ENCODE results near the gene PUM2. TPM values are rescaled to one million over a fixed set of nuclear protein-coding genes. Genes with fewer than 3 reads are reported as not detected.
A peak's percentile ranks its signal among the peaks of the same experiment; 100 is the strongest.

The PUM2 gene
- total and polyA plus RNA-seq, 2 of the 13 experiments (the other 11 are each of a cell fraction or from before 2014, with no cell fraction given) = 69.6 to 69.8 TPM

GRCh38 chr2:20207051-20207450 is 143.6 kb downstream of the PUM2 start (continued):
- TF ChIP-seq, protein P1, sequence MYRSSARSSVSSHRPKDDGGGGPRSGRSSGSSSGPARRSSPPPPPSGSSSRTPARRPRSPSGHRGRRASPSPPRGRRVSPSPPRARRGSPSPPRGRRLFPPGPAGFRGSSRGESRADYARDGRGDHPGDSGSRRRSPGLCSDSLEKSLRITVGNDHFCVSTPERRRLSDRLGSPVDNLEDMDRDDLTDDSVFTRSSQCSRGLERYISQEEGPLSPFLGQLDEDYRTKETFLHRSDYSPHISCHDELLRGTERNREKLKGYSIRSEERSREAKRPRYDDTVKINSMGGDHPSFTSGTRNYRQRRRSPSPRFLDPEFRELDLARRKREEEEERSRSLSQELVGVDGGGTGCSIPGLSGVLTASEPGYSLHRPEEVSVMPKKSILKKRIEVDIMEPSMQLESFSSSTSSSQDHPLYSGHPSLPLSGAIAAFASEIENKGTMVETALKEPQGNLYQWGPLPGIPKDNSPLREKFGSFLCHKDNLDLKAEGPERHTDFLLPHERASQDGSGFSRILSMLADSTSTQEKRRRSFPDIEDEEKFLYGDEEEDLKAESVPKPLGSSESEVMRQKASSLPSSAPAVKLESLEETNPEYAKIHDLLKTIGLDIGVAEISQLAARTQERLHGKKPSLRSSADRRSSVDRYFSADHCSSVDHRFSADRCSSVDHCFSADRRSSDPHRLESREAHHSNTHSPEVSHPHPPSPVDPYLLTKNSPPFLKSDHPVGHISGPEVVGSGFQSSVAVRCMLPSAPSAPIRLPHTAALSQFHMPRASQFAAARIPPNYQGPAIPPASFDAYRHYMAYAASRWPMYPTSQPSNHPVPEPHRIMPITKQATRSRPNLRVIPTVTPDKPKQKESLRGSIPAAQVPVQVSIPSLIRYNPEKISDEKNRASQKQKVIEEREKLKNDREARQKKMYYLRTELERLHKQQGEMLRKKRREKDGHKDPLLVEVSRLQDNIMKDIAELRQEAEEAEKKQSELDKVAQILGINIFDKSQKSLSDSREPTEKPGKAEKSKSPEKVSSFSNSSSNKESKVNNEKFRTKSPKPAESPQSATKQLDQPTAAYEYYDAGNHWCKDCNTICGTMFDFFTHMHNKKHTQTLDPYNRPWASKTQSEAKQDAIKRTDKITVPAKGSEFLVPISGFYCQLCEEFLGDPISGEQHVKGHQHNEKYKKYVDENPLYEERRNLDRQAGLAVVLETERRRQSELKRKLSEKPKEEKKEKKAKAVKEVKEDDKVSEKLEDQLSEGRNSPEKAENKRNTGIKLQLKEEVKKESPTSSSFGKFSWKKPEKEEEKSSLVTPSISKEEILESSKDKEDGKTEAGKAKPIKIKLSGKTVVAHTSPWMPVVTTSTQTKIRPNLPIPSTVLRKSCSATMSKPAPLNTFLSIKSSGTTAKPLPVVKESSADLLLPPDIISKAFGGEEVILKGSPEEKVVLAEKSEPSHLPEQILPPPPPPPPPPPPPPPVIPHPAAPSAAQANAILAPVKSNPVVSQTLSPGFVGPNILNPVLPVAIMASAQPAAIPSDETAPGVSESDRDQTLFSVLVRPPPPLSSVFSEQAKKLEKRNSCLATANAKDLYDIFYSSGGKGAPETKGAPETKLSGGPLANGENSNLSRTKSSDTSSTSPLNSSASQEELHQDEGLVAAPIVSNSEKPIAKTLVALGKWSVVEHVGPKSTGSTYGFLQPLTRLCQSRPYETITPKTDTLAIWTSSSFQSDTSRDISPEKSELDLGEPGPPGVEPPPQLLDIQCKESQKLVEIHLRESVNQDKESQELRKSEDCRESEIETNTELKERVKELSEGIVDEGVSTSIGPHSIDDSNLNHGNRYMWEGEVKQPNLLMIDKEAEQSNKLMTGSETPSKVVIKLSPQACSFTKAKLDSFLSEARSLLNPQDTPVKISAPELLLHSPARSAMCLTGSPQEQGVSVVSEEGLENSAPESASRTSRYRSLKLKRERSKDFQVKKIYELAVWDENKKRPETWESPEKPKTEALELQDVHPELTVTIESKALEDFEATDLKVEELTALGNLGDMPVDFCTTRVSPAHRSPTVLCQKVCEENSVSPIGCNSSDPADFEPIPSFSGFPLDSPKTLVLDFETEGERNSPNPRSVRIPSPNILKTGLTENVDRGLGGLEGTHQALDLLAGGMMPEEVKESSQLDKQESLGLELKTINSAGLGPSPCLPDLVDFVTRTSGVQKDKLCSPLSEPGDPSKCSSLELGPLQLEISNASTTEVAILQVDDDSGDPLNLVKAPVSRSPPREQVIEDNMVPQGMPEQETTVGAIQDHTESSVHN (CRISPR knock-in tag; IDR thresholded peaks at IDR 0.05) = no peak; the same call in 1 of the 2 replicates
- TF ChIP-seq MYC (CRISPR knock-in tag; IDR thresholded peaks at IDR 0.05; ENCODE audit: borderline replicate concordance) (0 out of 2 replicates have a peak, but pooled peaks have one; percentile 5), SALL1 (CRISPR knock-in tag; IDR thresholded peaks at IDR 0.05) (no peak), DNMT3B (CRISPR knock-in tag; conservative IDR thresholded peaks at IDR 0.05) (no peak), CREB1 (IDR thresholded peaks at IDR 0.05) (no peak), CREB1 (CRISPR knock-in tag; IDR thresholded peaks at IDR 0.05) (no peak), ONECUT2 (CRISPR knock-in tag; IDR thresholded peaks at IDR 0.05) (no peak), WIZ (CRISPR knock-in tag; IDR thresholded peaks at IDR 0.05) (no peak), FOXO1 (CRISPR knock-in tag; IDR thresholded peaks at IDR 0.05) (no peak), CHD4 (IDR thresholded peaks at IDR 0.05; ENCODE audit: borderline replicate concordance, low read length) (no peak), ZNF614 (CRISPR knock-in tag; IDR thresholded peaks at IDR 0.05; ENCODE audit: borderline replicate concordance) (no peak), ZNF24 (IDR thresholded peaks at IDR 0.05) (no peak), KLF6 (CRISPR knock-in tag; IDR thresholded peaks at IDR 0.05) (no peak), SMARCE1 (IDR thresholded peaks at IDR 0.05; ENCODE audit: borderline replicate concordance) (no peak), ZNF792 (CRISPR knock-in tag; IDR thresholded peaks at IDR 0.05) (peak; percentile 100)
- TF ChIP-seq, protein P2, sequence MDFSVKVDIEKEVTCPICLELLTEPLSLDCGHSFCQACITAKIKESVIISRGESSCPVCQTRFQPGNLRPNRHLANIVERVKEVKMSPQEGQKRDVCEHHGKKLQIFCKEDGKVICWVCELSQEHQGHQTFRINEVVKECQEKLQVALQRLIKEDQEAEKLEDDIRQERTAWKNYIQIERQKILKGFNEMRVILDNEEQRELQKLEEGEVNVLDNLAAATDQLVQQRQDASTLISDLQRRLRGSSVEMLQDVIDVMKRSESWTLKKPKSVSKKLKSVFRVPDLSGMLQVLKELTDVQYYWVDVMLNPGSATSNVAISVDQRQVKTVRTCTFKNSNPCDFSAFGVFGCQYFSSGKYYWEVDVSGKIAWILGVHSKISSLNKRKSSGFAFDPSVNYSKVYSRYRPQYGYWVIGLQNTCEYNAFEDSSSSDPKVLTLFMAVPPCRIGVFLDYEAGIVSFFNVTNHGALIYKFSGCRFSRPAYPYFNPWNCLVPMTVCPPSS (IDR thresholded peaks at IDR 0.05) = no peak
- TF ChIP-seq, protein P3, sequence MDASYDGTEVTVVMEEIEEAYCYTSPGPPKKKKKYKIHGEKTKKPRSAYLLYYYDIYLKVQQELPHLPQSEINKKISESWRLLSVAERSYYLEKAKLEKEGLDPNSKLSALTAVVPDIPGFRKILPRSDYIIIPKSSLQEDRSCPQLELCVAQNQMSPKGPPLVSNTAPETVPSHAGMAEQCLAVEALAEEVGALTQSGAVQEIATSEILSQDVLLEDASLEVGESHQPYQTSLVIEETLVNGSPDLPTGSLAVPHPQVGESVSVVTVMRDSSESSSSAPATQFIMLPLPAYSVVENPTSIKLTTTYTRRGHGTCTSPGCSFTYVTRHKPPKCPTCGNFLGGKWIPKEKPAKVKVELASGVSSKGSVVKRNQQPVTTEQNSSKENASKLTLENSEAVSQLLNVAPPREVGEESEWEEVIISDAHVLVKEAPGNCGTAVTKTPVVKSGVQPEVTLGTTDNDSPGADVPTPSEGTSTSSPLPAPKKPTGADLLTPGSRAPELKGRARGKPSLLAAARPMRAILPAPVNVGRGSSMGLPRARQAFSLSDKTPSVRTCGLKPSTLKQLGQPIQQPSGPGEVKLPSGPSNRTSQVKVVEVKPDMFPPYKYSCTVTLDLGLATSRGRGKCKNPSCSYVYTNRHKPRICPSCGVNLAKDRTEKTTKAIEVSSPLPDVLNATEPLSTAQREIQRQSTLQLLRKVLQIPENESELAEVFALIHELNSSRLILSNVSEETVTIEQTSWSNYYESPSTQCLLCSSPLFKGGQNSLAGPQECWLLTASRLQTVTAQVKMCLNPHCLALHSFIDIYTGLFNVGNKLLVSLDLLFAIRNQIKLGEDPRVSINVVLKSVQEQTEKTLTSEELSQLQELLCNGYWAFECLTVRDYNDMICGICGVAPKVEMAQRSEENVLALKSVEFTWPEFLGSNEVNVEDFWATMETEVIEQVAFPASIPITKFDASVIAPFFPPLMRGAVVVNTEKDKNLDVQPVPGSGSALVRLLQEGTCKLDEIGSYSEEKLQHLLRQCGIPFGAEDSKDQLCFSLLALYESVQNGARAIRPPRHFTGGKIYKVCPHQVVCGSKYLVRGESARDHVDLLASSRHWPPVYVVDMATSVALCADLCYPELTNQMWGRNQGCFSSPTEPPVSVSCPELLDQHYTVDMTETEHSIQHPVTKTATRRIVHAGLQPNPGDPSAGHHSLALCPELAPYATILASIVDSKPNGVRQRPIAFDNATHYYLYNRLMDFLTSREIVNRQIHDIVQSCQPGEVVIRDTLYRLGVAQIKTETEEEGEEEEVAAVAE (CRISPR knock-in tag; IDR thresholded peaks at IDR 0.05; ENCODE audit: borderline replicate concordance) = no peak
